ENCODE measurements around the gene C11orf52. TPM values are rescaled to one million over a fixed set of nuclear protein-coding genes. Genes with fewer than 3 reads are reported as not detected.
A peak's percentile ranks its signal among the peaks of the same experiment; 100 is the strongest.

C11orf52 gene
- total and polyA plus RNA-seq, 12 donors: 0.53 to 4.2 (median 2.1) TPM; not detected in 2

DNA sequence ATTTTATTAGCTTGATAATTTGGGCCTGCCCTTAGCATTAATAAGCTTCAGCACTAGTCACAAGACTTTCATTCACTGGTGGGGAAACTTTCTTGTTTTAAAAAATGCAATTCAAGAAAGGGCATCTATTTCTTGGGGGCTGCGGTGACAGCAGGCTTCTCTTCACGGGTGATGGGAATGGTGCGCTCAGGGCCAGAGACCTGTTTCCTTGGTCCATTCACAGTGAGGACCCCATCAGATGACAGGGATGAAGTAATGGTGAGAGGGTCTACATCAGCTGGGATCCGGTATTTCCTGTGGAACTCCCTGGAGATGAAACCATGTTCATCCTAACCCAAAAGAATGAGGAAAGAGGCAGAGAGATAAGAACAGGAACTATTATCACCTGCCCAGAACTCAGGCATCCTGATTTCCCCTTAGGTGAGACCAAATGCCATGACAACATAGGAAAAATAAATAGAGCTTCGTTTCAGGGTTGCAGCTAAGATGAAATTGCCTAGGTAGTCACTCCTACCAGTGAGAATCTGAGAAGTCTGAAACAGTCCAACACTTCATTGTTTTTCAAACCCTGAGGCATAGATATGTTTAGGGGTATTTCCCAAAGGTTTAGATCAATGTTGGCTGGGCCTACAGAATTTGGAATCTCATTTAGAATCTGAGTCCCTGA is 9.9 kb upstream of the C11orf52 start:
- Histone ChIP-seq H3K27me3 (no peaks in the 10 kb centered on the region), H3K36me3 (replicated peaks in 1 of 2) (no peaks in the 10 kb centered on the region), H3K27ac (no peak overlapping the region), H3K9me3 (replicated peaks in 1 of 3) (no peaks in the 10 kb centered on the region), H3K4me1 (replicated peaks in 1 of 2) (peaks cover 17 to 26% of the 10 kb centered on the region in 2 donors), H3K4me3 (no peak overlapping the region)
- 84 to 89% (median 86%) methylated on average over 5 of the region's 5 CpGs for WGBS, 4 donors
- intact Hi-C loops (cut with DNase I): no loop called here
- no peak for DNase-seq
- TF ChIP-seq POLR2A (IDR thresholded peaks at IDR 0.05): no peak
- TF ChIP-seq, protein P1, sequence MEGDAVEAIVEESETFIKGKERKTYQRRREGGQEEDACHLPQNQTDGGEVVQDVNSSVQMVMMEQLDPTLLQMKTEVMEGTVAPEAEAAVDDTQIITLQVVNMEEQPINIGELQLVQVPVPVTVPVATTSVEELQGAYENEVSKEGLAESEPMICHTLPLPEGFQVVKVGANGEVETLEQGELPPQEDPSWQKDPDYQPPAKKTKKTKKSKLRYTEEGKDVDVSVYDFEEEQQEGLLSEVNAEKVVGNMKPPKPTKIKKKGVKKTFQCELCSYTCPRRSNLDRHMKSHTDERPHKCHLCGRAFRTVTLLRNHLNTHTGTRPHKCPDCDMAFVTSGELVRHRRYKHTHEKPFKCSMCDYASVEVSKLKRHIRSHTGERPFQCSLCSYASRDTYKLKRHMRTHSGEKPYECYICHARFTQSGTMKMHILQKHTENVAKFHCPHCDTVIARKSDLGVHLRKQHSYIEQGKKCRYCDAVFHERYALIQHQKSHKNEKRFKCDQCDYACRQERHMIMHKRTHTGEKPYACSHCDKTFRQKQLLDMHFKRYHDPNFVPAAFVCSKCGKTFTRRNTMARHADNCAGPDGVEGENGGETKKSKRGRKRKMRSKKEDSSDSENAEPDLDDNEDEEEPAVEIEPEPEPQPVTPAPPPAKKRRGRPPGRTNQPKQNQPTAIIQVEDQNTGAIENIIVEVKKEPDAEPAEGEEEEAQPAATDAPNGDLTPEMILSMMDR (IDR thresholded peaks at IDR 0.05): no peak

DNA sequence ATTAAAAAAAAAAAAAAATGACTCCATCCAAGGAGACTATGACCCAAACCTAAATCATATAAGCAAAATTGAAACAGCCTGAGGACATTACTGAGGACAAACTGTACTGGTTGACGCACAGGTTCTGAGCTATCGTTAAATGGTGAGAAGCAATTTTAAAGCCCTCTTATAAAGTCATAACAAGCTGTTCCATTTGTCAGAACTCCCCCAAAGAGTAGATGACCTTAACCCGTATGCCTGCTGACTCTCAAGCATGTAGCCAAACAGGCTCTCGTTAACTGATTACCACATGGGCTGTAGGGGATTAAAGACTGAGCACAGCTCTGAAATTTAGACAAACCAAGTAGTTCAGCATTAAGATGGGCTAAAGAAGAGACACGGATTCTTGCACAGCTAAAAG is 9.3 kb upstream of the C11orf52 start:
- H3K4me3 ChIP-seq: peak overlapping the region in 1 of 4 donors; percentile 53
- no peaks in the 10 kb centered on the region for H3K36me3 ChIP-seq (replicated peaks in 1 of 2)
- TF ChIP-seq, protein P1 (IDR thresholded peaks at IDR 0.05): no peak
- TF ChIP-seq POLR2A (IDR thresholded peaks at IDR 0.05): no peak
- DNase-seq: no peak
- H3K27ac ChIP-seq: no peak overlapping the region
- peaks cover 17 to 30% of the 10 kb centered on the region in 2 donors for H3K4me1 ChIP-seq (replicated peaks in 1 of 2)
- H3K9me3 ChIP-seq (replicated peaks in 1 of 3): no peaks in the 10 kb centered on the region
- WGBS, 4 donors: 78 to 86% (median 84%) methylated on average over 5 of the region's 5 CpGs
- intact Hi-C loops (cut with DNase I): no loop called here
- no peaks in the 10 kb centered on the region for H3K27me3 ChIP-seq

DNA sequence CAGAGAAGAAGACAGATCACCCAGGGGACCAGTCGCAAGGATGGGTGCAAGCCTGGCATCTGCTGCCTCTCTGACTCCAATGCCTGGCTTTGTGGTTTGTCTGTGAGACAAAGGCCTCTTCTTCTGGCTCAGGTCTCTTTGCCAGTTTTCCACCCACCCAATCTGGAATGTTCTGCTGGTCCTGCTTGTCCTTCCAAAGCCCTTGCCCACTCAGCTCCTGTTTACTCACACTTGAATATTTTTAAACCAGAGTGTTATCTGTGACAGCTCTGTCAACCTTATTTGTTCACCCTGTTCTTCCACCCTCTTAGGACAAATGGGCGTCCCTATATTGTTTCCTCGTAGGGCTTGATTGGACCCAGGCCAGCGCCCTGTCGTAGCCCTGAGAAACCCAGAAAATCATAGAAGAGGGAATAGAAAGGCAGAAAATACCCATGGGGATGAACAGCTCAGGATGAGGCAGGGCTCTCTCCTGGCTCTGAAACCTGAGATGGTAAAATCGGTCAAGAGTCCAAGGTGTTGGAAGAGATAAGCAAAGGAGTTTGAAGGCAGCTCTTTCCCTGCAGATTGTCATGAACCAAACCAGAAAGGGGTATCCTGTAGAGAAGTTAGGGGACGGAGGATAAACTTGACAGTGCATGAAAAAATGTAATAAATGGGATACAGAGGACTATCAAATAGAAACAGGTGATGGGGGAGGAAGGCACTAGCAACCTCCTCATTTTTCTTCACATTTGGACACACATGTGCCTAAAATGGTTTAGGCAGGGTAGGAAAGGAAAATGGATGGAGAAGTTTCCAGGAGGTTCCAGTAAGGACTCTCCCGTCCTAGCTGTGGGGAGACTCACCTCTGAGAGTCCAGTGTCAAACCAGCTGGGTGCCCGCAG is 7.8 kb upstream of the C11orf52 start:
- no peak for DNase-seq
- Histone ChIP-seq H3K4me3 (peak overlapping the region in 1 of 4 donors; percentile 53), H3K27ac (peak overlapping the region in 4 of 5 donors; percentile 54 to 87 (median 70)), H3K27me3 (no peaks in the 10 kb centered on the region), H3K9me3 (replicated peaks in 1 of 3) (no peaks in the 10 kb centered on the region), H3K4me1 (replicated peaks in 1 of 2) (peaks cover 17 to 30% of the 10 kb centered on the region in 2 donors), H3K36me3 (replicated peaks in 1 of 2) (no peaks in the 10 kb centered on the region)
- intact Hi-C loops (cut with DNase I): no loop called here
- 77 to 81% (median 79%) methylated on average over 8 to 9 of the region's 9 CpGs for WGBS, 4 donors
- TF ChIP-seq, protein P1 (IDR thresholded peaks at IDR 0.05): no peak
- no peak for TF ChIP-seq POLR2A (IDR thresholded peaks at IDR 0.05)
